ENCODE results near the gene NF2.

The NF2 gene

GRCh38 chr22:29704528-29705285, 101.3 kb downstream of the NF2 start:
- DNase-seq = no peak

DNA sequence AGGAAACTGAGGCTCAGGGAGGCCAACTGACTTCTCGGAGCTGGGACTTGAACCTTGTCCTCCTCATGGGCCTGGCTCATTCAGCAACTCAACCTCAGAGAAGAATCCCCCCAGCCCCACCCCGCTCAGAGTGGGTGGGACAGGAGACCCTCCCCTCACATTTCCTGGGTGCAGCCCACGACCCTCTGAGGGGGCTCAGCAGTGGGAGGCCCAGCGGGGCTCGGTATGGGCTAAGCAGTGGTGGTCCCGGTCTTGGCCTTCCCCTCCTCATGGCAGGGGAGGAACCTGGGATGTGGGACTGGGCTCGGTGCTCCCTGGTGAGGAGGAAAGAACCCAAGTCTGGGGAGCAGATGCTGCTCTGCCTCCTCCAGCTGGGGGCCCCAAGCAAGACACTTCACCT, 102.2 kb downstream of the NF2 start:
- no peak for DNase-seq

- DNase-seq = no peak
These were observed 103.1 kb downstream of the NF2 start for GRCh38 chr22:29706486-29706885.

- DNase-seq = no peak
These were observed 103.6 kb downstream of the NF2 start for GRCh38 chr22:29707010-29707409.

- no peak for DNase-seq
These were observed 104.0 kb downstream of the NF2 start for GRCh38 chr22:29707471-29707870.

- DNase-seq = no peak
These were observed 106.8 kb downstream of the NF2 start for GRCh38 chr22:29710193-29710592.

DNA sequence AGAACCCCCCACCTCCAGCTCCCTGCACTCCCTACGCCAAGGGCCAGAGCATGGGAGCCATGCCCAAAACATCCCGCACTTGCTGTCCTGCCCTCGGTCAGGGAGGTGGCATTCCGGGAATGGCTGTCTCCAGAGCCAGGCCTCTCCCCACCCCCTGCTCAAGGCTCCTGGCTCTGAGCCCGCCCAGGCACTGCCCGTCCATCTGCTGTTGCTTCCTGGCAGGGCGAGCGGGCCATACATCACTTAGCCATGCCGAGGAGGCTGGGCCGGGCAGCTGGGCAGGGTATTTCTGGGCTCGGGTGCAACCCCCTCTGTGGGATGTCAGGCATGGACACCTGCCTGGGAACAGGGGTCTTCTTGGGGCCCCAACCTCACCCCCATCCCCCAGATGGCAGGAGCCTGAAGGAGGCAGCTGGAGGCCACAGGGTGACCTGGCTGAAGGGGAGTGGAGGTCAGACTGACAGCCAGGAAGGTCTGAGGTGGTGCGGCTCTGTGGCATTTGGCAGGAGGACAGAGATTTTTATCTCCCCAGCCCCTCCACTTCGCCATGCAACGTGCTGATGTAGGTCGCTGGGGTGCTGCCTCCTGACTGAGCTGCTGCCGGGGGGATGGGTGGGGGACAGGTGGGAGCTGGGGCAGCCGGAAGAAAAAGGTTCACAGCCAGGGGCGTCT, 107.6 kb downstream of the NF2 start:
- DNase-seq = no peak

DNA sequence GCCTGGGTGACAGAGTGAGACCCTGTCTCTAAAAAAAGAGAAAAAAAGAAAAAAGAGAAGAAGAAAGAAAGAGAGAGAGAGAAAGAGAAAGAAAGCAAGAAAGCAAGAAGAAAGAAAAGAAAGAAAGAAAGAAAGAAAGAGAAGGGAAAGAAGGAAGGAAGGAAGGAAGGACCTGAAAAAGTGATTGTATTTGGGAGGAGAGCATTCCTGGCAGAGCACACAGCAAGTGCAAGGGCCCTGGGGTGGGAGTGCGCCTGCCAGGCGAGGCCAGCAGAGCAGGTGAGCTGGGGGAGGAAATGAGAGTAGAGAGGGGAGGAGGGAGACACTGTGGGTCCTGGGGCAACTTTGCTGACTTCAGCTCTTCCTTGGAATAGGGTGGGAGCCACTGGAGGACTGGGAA, 108.7 kb downstream of the NF2 start:
- no peak for DNase-seq

DNA sequence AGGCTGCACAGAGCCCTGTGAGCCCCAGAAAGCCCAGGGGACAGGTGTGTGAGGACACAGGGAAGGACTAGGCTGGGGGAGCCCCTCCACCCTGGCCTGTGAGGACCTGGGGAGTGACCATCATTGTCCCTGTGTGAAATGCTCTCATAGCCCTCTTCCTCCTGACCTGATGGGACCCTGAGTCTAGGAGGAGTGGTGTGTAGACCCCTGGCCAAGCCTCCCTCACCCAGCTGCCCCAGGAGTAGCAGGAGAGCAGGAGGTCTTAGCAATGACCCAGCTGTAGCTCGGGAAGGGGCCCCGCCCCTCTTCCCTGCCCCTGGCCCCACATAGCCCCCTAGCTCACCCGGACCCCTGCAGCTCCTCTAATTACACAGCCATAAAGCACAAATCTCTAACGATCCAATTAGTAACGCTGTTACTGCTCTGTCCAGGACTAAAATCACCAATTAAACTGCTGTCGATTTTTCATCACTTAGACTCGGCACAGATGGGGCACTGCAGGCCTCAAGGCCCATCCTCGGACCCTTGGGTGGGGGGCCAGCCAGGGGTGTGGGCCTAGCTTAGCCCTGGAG, 109.8 kb downstream of the NF2 start:
- DNase-seq = no peak

DNA sequence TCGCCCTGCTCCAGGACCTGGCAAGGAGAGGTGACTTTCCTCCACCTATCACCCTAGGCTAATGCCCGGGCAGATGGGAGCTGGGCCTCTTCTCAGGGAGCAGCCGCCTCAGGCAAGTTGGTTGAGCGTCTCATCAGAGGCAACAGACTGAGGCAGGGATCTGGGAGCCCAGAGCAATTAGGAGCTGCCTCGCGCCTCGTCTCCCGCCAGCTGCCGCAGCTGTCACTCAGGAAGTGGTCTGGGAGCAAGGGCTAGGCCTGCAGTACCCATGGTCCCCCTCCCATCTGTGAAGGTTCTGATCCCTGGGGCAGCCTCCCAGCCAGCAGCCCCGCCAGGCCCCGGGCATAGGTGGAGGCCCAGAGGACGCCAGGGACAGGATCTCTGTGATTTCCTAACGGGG, 111.8 kb downstream of the NF2 start:
- DNase-seq = no peak

- DNase-seq = no peak
These were observed 112.3 kb downstream of the NF2 start for GRCh38 chr22:29715705-29716104.

- peak; percentile 14 to 49 for DNase-seq
These were observed 113.5 kb downstream of the NF2 start for GRCh38 chr22:29716814-29717545.

GRCh38 chr22:29717789-29718188, 114.4 kb downstream of the NF2 start:
- DNase-seq = no peak

- DNase-seq = no peak
These were observed 115.8 kb downstream of the NF2 start for GRCh38 chr22:29718949-29719898.

DNA sequence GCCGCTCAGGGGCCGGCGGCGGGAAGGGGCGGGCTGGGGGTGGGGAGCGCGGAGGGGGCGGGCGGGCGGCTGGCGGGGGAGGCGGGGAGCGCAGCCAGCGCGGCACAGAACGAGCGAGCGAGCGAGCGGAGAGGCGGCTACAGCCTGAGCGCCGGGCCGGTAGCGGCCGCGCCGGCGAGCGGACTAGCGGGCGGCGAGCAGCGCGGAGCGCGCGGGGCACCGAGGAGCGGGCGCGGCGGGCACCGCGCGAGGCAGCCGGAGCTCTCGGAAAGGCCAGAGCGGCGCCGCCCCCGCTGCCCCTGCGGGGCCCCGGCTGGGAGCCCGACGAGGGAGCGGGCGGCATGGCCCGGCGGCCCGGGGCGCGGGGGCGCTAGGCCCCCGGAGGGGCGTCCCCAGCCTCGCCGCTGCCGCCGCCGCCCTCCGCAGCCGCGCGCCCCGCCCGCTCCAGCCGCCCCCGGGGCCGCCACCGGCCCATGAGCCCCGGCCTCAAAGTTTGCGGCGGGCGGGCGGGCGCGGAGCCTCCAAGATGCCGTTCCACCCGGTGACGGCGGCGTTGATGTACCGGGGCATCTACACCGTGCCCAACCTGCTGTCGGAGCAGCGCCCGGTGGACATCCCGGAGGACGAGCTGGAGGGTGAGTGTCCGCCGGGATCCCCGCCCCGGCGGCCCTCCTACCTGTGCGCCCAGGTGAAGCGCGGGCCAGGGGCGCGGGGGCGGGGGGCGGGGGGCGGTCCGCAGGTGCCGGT, 116.6 kb downstream of the NF2 start, which contains the start of gene CABP7:
Gene CABP7 (plus strand): TSS at position 105 of the 747 bp plus-strand sequence. CDS start 422 bp downstream, at position 527.
- DNase-seq = no peak

DNA sequence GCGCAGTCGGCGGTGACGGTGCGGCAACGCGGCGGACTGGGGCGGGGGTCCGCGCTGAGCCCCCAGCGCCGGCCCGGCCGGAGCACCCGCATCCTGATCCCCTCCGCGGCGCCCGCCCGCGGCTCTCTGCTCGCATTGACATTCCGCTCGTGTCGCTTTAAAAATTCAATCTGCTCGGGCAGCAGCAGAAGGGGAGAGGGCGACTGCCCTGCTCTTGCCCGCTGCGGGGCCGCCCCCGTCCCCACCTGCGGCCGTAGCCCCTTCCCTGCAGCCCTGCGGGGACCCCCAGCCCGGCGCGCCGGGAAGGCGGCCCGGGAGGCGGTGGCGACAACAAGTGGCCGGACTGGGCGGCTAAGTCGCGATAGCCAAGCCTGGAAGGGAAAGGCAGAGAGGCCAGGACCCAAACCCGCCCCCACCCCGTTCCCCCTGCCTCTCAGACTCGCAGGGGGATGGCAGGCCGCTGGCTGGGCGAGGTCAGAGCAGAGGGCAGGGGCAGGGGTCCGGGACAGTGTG, 117.4 kb downstream of the NF2 start:
- no peak for DNase-seq

DNA sequence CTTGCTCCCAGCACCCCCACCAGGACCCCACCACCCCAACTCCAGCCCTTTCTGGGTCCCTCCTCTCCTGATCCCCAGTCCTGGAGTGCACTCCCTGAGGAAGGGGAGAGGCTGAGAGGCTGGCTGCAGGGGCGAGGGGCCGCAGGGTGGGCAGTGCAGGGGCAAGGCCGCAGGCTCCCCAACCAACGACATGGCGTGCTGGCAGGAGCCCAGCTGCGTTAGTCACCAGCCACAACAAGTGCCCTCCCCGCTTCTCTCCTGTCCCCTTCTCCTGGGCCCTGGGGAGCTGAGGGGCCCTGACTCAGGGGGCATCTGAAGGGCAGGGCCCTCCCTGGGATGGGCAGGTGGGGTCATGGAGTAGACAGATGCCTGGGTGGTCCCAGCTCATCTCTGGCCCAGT, 118.7 kb downstream of the NF2 start:
- DNase-seq = no peak

GRCh38 chr22:29722587-29722986, 119.2 kb downstream of the NF2 start:
- DNase-seq = no peak

- DNase-seq = no peak
These were observed 120.3 kb downstream of the NF2 start for GRCh38 chr22:29723766-29724165.

GRCh38 chr22:29724843-29725242, 121.4 kb downstream of the NF2 start:
- DNase-seq = no peak

DNA sequence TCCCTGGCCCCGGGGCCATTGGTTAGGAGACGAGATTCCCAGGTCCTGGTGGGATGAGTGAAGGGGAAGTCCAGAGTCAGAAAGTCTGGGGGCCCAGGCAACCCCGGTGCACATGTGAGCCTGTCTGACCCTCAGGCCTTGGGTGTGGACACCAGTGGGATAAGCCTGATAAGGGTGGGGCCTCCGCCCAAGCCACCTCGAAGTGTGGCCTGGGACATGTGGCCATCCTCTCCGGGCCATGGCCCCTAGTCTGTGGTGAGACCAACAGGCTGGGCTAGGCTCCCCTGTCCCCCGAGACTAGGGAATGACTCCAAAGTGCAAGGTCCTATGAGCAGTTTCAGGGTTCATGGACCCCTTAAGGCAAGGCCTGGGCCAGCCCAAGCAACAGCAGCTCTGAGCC, 122.7 kb downstream of the NF2 start:
- DNase-seq = no peak

All from Kasumi-1 (cell line).